Measurements from ENCODE around the gene NUP85.
"Not testable (repeated sequence)": the region's sequence is repeated elsewhere in the genome, so short reads cannot be mapped to it uniquely, and the experiment has no call there.

The NUP85 gene

DNA sequence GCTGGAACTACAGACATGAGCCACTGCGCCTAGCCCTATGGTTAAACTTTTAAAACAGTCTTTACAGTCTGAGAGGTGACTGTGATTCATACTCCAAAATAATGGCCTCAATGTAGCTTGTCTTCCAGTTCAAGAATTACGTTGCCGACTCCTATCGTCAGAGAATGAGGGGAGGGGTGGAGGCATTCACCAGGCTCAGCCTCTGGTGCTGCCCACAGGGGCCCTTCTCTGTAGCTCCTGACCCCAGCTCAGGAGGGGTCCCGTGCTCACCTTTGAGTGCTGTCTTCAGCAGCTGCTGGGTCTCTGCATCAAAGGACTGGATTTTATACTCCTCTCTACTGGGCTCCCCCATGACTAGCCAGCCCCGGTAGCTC is 64.4 kb downstream of the NUP85 start:
- DNase-seq: no peak

GRCh38 chr17:75270218-75270965 is 64.9 kb downstream of the NUP85 start:
- DNase-seq: peak; percentile 36

DNA sequence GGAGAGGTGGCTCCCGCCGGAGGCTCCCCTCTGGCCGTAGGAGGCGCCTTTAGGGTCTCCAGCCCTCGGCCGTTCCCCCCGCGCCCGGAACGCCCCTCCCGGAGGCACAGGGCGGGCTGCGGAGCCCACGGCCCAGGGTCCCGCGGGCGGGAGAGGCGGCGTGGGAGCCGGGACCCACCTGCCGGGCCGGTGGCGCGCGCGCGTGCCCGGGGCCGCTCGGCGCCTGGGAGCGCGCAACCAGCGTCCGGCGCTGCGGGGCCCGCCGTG is 65.4 kb downstream of the NUP85 start, which contains the start of gene MIF4GD:
Gene MIF4GD, minus strand, starts transcription at position 266 of the 267 bp plus-strand sequence. CDS start 1,036 bp downstream, outside the sequence.
- DNase-seq: no peak

DNA sequence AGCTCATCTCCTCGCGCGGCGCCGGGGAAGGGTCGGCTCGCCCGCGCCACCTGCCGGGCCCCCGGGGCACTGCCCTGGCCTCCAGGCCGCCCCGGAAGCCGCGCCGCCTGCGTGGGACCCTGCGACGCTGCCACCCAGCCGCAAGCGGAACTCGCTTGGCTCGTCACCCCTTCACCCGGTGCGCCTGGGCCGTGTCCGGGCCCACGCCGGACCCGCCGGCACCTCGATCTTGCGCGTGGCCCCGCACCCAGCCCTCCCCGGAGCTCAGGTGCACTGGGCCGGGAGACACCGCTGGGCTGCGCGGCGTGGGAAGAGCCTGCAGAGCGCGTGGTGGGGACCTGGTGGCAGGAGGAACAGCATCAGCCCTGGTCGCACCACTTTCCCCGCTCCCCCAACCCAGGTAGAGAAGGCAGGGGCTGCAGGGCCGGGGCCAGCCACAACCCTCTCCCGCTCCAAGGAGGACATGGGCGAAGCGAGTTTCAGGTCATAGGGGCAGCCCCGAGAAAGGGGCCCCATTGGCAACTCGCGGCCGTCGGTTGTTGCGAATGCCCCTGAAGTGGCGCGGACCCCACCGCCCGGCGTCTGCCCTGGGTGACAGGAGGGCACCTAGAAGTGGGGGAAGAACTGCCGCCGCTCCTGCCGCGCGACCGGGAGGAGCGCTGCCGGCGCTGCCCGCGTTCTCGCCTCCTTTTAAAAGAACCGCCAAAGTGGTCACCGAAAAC is 65.9 kb downstream of the NUP85 start:
- DNase-seq: peak; percentile 74

DNA sequence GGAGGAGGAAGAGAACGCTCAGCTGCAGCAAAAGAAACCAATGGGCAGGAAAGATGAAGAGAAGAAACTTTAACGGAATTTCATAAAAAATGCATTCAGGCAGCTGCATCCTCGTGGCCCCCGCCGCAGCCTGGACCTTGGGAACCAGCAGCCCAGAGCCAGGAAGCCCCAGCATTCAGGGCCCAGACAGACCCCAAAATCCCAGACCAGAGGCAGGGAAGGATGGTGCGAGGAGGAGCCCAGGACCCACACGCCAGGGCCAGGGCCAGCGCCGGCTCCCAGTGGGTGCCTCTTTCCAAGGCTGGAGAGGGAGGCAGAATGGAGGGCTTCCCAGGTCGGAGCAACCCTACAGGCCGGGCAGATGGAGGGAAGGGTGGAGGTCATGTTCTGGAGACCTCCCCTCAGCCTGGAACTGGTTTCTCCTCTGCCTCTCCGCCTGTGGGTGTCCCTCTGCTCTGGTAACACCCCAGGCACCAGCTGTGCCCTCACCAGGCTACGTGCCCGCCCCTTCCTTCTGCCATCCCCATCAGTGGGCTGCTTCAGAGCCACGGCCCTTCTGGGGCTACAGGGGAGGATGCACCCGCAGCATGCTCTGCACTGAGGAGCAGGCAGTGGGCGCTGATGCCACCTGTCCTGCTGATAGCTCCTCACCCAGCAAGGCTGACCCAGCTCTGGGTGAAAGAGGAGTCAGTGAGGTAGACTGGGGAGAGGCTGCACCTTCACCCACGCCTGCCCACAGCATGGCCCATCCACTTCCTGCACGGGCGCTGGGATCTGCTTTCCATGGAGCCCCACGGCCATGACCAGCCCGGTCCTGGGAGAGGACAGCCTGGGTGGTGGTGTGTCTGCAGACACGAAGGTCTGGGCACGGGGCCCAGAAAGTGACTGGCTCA is 66.7 kb downstream of the NUP85 start:
- no peak for DNase-seq

- no peak for DNase-seq
Observed at GRCh38 chr17:75272848-75273184, 67.3 kb downstream of the NUP85 start.

GRCh38 chr17:75273977-75274708 is 68.7 kb downstream of the NUP85 start:
- DNase-seq: no peak

- DNase-seq: no peak
Observed at GRCh38 chr17:75277664-75278071, 72.2 kb downstream of the NUP85 start.

GRCh38 chr17:75280189-75280588 is 74.7 kb downstream of the NUP85 start:
- not testable (repeated sequence) for DNase-seq

- DNase-seq: no peak
Observed at GRCh38 chr17:75285123-75285522, 79.6 kb downstream of the NUP85 start.
